Tibial nerve (tissue), 4 donors: ENCODE results near the gene SRGAP3.

ENCODE experiments used
- EP300 ChIP-seq, 2 donors: sonication (generic); formaldehyde crosslinking; IDR thresholded peaks; one replicate each; pipeline ENCODE4 v1.6.1; 2017; ENCODE audit warnings: antibody characterized with exemption in 2 of 2, mild to moderate bottlenecking in 1 of 2
- POLR2A ChIP-seq, 2 donors: fragments of 450-650 bp; IDR thresholded peaks; one replicate each; pipeline ENCODE4 v1.6.1; 2017; ENCODE audit warnings: antibody characterized with exemption in 2 of 2, mild to moderate bottlenecking in 2 of 2, moderate library complexity in 2 of 2
- TF ChIP-seq, protein P1 (sequence below), 5 experiments: fragments of 200-600 bp in 3 of 5; fragments of 450-650 bp in 2 of 5; sonication (generic) in 3 of 5; IDR thresholded peaks; one replicate each; pipeline ENCODE4 v1.5.1; 2016 to 2019; ENCODE audit warnings: antibody characterized with exemption in 5 of 5, mild to moderate bottlenecking in 3 of 5, moderate library complexity in 2 of 5

- TF ChIP-seq, protein P1, sequence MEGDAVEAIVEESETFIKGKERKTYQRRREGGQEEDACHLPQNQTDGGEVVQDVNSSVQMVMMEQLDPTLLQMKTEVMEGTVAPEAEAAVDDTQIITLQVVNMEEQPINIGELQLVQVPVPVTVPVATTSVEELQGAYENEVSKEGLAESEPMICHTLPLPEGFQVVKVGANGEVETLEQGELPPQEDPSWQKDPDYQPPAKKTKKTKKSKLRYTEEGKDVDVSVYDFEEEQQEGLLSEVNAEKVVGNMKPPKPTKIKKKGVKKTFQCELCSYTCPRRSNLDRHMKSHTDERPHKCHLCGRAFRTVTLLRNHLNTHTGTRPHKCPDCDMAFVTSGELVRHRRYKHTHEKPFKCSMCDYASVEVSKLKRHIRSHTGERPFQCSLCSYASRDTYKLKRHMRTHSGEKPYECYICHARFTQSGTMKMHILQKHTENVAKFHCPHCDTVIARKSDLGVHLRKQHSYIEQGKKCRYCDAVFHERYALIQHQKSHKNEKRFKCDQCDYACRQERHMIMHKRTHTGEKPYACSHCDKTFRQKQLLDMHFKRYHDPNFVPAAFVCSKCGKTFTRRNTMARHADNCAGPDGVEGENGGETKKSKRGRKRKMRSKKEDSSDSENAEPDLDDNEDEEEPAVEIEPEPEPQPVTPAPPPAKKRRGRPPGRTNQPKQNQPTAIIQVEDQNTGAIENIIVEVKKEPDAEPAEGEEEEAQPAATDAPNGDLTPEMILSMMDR (IDR thresholded peaks at IDR 0.05): no peak
- TF ChIP-seq POLR2A (IDR thresholded peaks at IDR 0.05): no peak
- no peak for TF ChIP-seq EP300 (IDR thresholded peaks at IDR 0.05)
Observed at GRCh38 chr3:8938021-8938420, 311.4 kb downstream of the SRGAP3 start.
